H9 (cell line): ENCODE measurements around the gene PLXNB2. TPM values are rescaled to one million over a fixed set of nuclear protein-coding genes. Genes with fewer than 3 reads are reported as not detected.

ENCODE experiments used
- DNase-seq: peaks from one replicate; pipeline ENCODE4 v3.0.0-alpha.2; 2017
- H2AFZ ChIP-seq: one replicate; pipeline ENCODE4 v1.6.1; 2013; ENCODE audit warnings: mild to moderate bottlenecking, low read length, control low read depth, moderate library complexity
- H2AK5ac ChIP-seq: 2 replicates; pipeline ENCODE4 v1.6.1; 2013; ENCODE audit warnings: low read length, control low read depth, mixed read lengths; ENCODE audit not compliant: insufficient read length
- H2BK120ac ChIP-seq: one replicate; pipeline ENCODE4 v1.6.1; 2013; ENCODE audit warnings: low read depth, mild to moderate bottlenecking, low read length, control low read depth, inconsistent platforms; ENCODE audit not compliant: poor library complexity, severe bottlenecking
- H2BK12ac ChIP-seq: 2 replicates; pipeline ENCODE4 v1.6.1; 2013; ENCODE audit warnings: low read length, control low read depth, mixed read lengths, low read depth; ENCODE audit not compliant: insufficient read length
- H2BK15ac ChIP-seq: 2 replicates; pipeline ENCODE4 v1.6.1; 2013; ENCODE audit warnings: low read depth, low read length, control low read depth
- H2BK20ac ChIP-seq: one replicate; pipeline ENCODE4 v1.6.1; 2013; ENCODE audit warnings: low read depth, mild to moderate bottlenecking, low read length, control low read depth, inconsistent platforms; ENCODE audit not compliant: poor library complexity, severe bottlenecking
- H2BK5ac ChIP-seq: 2 replicates; pipeline ENCODE4 v1.6.1; 2013; ENCODE audit warnings: low read length, control low read depth, mixed read lengths; ENCODE audit not compliant: insufficient read length
- H3K14ac ChIP-seq: 2 replicates; pipeline ENCODE4 v1.6.1; 2013; ENCODE audit warnings: low read length, control low read depth; ENCODE audit not compliant: insufficient read depth
- H3K18ac ChIP-seq: 2 replicates; pipeline ENCODE4 v1.6.1; 2013; ENCODE audit warnings: low read depth, mild to moderate bottlenecking, mixed read lengths, low read length, control low read depth; ENCODE audit not compliant: insufficient read length
- H3K23ac ChIP-seq: 2 replicates; pipeline ENCODE4 v1.6.1; 2013; ENCODE audit warnings: low read length, control low read depth, mixed read lengths, low read depth; ENCODE audit not compliant: insufficient read length
- H3K23me2 ChIP-seq: 2 replicates; pipeline ENCODE4 v1.6.1; 2013; ENCODE audit warnings: low read depth, mild to moderate bottlenecking, mixed read lengths, low read length, control low read depth; ENCODE audit not compliant: insufficient read length, poor library complexity, severe bottlenecking
- H3K27ac ChIP-seq: 2 replicates; pipeline ENCODE4 v1.5.1; 2013; ENCODE audit warnings: low read length, control low read depth, mixed read lengths, low read depth; ENCODE audit not compliant: insufficient read length
- H3K27me3 ChIP-seq: 2 replicates; pipeline ENCODE4 v1.6.1; 2013; ENCODE audit warnings: low read length, control low read depth, inconsistent platforms; ENCODE audit not compliant: insufficient read depth
- H3K4ac ChIP-seq: 2 replicates; pipeline ENCODE4 v1.6.1; 2013; ENCODE audit warnings: low read depth, mild to moderate bottlenecking, control low read depth, inconsistent platforms, low read length, moderate library complexity
- H3K4me1 ChIP-seq: 2 replicates; pipeline ENCODE4 v1.6.1; 2013; ENCODE audit warnings: low read length, control low read depth, inconsistent platforms; ENCODE audit not compliant: insufficient read depth
- H3K4me2 ChIP-seq: 2 replicates; pipeline ENCODE4 v1.6.1; 2013; ENCODE audit warnings: low read length, control low read depth, mixed read lengths; ENCODE audit not compliant: insufficient read length, insufficient read depth
- H3K56ac ChIP-seq: 2 replicates; pipeline ENCODE4 v1.6.1; 2013; ENCODE audit warnings: low read depth, mild to moderate bottlenecking, mixed read lengths, low read length, control low read depth; ENCODE audit not compliant: insufficient read length
- H3K79me1 ChIP-seq: 2 replicates; pipeline ENCODE4 v1.6.1; 2013; ENCODE audit warnings: low read depth, mild to moderate bottlenecking, moderate library complexity, low read length, control low read depth, inconsistent platforms; ENCODE audit not compliant: insufficient read depth, poor library complexity, severe bottlenecking
- H3K79me2 ChIP-seq: 2 replicates; pipeline ENCODE4 v1.6.1; 2013; ENCODE audit warnings: low read length, control low read depth, inconsistent platforms; ENCODE audit not compliant: insufficient read depth
- H3K9ac ChIP-seq: 2 replicates; pipeline ENCODE4 v1.6.1; 2013; ENCODE audit warnings: low read length, control low read depth, mixed read lengths; ENCODE audit not compliant: insufficient read length; ENCODE audit errors: extremely low read depth
- H3K9me3 ChIP-seq: one replicate; pipeline ENCODE4 v1.6.1; 2013; ENCODE audit warnings: low read depth, low read length, inconsistent platforms; ENCODE audit not compliant: control insufficient read depth
- H3T11ph ChIP-seq: one replicate; pipeline ENCODE4 v1.6.1; 2013; ENCODE audit warnings: mild to moderate bottlenecking, low read length, control low read depth, inconsistent platforms
- H4K20me1 ChIP-seq: one replicate; pipeline ENCODE4 v1.6.1; 2013; ENCODE audit not compliant: control insufficient read depth, insufficient read length, insufficient read depth
- H4K5ac ChIP-seq: 2 replicates; pipeline ENCODE4 v1.6.1; 2013; ENCODE audit warnings: low read depth, mild to moderate bottlenecking, mixed read lengths, low read length, control low read depth; ENCODE audit not compliant: insufficient read length
- H4K8ac ChIP-seq: replicated peaks from 2 replicates; pipeline ENCODE4 v1.6.1; 2013; ENCODE audit warnings: low read length, control low read depth, mixed read lengths, low read depth; ENCODE audit not compliant: insufficient read length
- H4K91ac ChIP-seq: 2 replicates; pipeline ENCODE4 v1.6.1; 2013; ENCODE audit warnings: low read depth, mild to moderate bottlenecking, moderate library complexity, mixed read lengths, low read length, control low read depth; ENCODE audit not compliant: insufficient read length
- H3K27ac Mint-ChIP-seq, 3 experiments: 2 replicates in 2 of 3; 3 replicates in 1 of 3; pipeline ENCODE4 v1.8.0; 2020 to 2021; ENCODE audit warnings: mixed read lengths in 3 of 3, mild to moderate bottlenecking in 1 of 3, moderate library complexity in 1 of 3
- H3K27me3 Mint-ChIP-seq: 2 replicates; pipeline ENCODE4 v1.8.0; 2021; ENCODE audit warnings: low read depth, mild to moderate bottlenecking, moderate library complexity, mixed read lengths
- H3K36me3 Mint-ChIP-seq, 3 experiments: 2 replicates in 2 of 3; 3 replicates in 1 of 3; pipeline ENCODE4 v1.8.0; 2020 to 2021; ENCODE audit warnings: low read depth in 3 of 3, mixed read lengths in 3 of 3; ENCODE audit not compliant: insufficient read depth in 1 of 3
- H3K4me1 Mint-ChIP-seq, 2 experiments: 2 replicates each; pipeline ENCODE4 v1.8.0; 2020; ENCODE audit warnings: mixed read lengths in 2 of 2
- H3K4me3 Mint-ChIP-seq, 2 experiments: 2 replicates in 1 of 2; 3 replicates in 1 of 2; pipeline ENCODE4 v1.8.0; 2020 to 2021; ENCODE audit warnings: mild to moderate bottlenecking in 2 of 2, mixed read lengths in 2 of 2, moderate library complexity in 1 of 2
- H3K9me3 Mint-ChIP-seq, 2 experiments: 2 replicates in 1 of 2; 3 replicates in 1 of 2; pipeline ENCODE4 v1.8.0; 2020; ENCODE audit warnings: mild to moderate bottlenecking in 2 of 2, mixed read lengths in 2 of 2, moderate library complexity in 1 of 2
- CTCF ChIP-seq: fragments of 200-600 bp; sonication (generic); conservative IDR thresholded peaks from 3 replicates; pipeline ENCODE4 v1.8.0; 2021; ENCODE audit warnings: antibody characterized with exemption, mild to moderate bottlenecking
- WGBS: extraction: QIAGEN DNeasy Blood & Tissue Kit; methylation state at CpG from one replicate; pipeline ENCODE4 v1.1.7; 2013; ENCODE audit warnings: missing lambda C conversion rate, low lambda C conversion rate, mixed read lengths; ENCODE audit not compliant: insufficient read length; ENCODE audit errors: extremely low coverage; 5-methylcytosine and 5-hydroxymethylcytosine counted together
- total RNA-seq: library from RNA; stranded (reverse); gene quantifications from 2 replicates; pipeline ENCODE4 v1.2.1, GENCODE V29; 2021

Gene PLXNB2
- total RNA-seq, 1 experiment from 2014 or later, result 87.6 TPM

- Histone ChIP-seq H3K4me2 (no peak overlapping the region), H2BK20ac (no peak overlapping the region), H3K79me1 (no peaks in the 10 kb centered on the region), H4K5ac (no peak overlapping the region), H3K27me3 (no peaks in the 10 kb centered on the region), H3K9me3 (no peaks in the 10 kb centered on the region), H3K23ac (no peak overlapping the region), H2AFZ (no peak overlapping the region), H2BK120ac (no peak overlapping the region), H2AK5ac (no peak overlapping the region), H4K91ac (no peak overlapping the region), H3K4me1 (no peaks in the 10 kb centered on the region), H3K18ac (no peak overlapping the region), H2BK5ac (no peak overlapping the region), H4K8ac (no peak overlapping the region), H3K27ac (no peak overlapping the region), H3K14ac (no peak overlapping the region; the same call in 1 of the 2 replicates), H4K20me1 (no peaks in the 10 kb centered on the region), H3K79me2 (no peaks in the 10 kb centered on the region), H2BK12ac (no peak overlapping the region), H2BK15ac (no peak overlapping the region), H3K56ac (no peak overlapping the region), H3T11ph (no peak overlapping the region), H3K4ac (no peak overlapping the region), H3K9ac (no peak overlapping the region), H3K23me2 (peaks cover 11% of the 10 kb centered on the region)
- no CpG with 5 or more reads among the region's 9 CpGs for WGBS
- H3K4me1 Mint-ChIP-seq, result peaks cover 19 to 35% of the 10 kb centered on the region in 2 experiments
- DNase-seq, result no peak
- H3K27me3 Mint-ChIP-seq, result peaks cover 4% of the 10 kb centered on the region; the same call in 1 of the 2 replicates
- no peak overlapping the region for H3K4me3 Mint-ChIP-seq
- no peaks in the 10 kb centered on the region for H3K36me3 Mint-ChIP-seq
- no peak for TF ChIP-seq CTCF
- no peak overlapping the region for H3K27ac Mint-ChIP-seq
- H3K9me3 Mint-ChIP-seq, result no peaks in the 10 kb centered on the region
Measured at GRCh38 chr22:50302041-50302541, 5.4 kb downstream of the PLXNB2 start.
